Right lobe of liver (tissue), 6 donors: ENCODE results near the gene LRMDA. TPM values are rescaled to one million over a fixed set of nuclear protein-coding genes. Genes with fewer than 3 reads are reported as not detected.

Experiments used
- ATAC-seq, 4 donors: fragments of 200-7000 bp; cut with Tn5 transposase; one replicate each; pipeline ENCODE4 v1.9.1; 2020; ENCODE audit warnings: mild to moderate bottlenecking in 4 of 4, moderate library complexity in 4 of 4
- DNase-seq, 3 donors: peaks; one replicate each; pipeline ENCODE4 v3.0.0-alpha.2; 2020
- H3K27ac ChIP-seq, 3 donors: fragments of 200-600 bp; one replicate each; pipeline ENCODE4 v1.8.0; 2022
- H3K27me3 ChIP-seq, 2 donors: fragments of 200-600 bp; one replicate each; pipeline ENCODE4 v1.8.0; 2022
- H3K36me3 ChIP-seq, 4 donors: fragments of 200-600 bp; sonication (generic) in 1 of 4; one replicate each; pipeline versions ENCODE4 v1.5.1 to v1.8.0; 2017 to 2022; ENCODE audit warnings: control low read depth in 1 of 4
- H3K4me1 ChIP-seq, 4 donors: fragments of 200-600 bp; sonication (generic) in 1 of 4; one replicate each; pipeline versions ENCODE4 v1.5.1 to v1.8.0; 2017 to 2022; ENCODE audit warnings: control low read depth in 1 of 4
- H3K4me3 ChIP-seq, 3 donors: fragments of 200-600 bp; one replicate each; pipeline ENCODE4 v1.8.0; 2022
- H3K9me3 ChIP-seq, 4 donors: fragments of 200-600 bp; sonication (generic) in 1 of 4; one replicate each; pipeline versions ENCODE4 v1.5.1 to v1.8.0; 2017 to 2022; ENCODE audit warnings: control low read depth in 1 of 4
- CTCF ChIP-seq, 4 donors: fragments of 200-600 bp in 3 of 4; fragments of 450-650 bp in 1 of 4; IDR thresholded peaks; one replicate each; pipeline versions ENCODE4 v1.5.1 to v1.8.0; 2016 to 2022; ENCODE audit warnings: antibody characterized with exemption in 4 of 4, mild to moderate bottlenecking in 2 of 4
- POLR2A ChIP-seq: fragments of 450-650 bp; IDR thresholded peaks from one replicate; pipeline ENCODE4 v1.6.1; 2017; ENCODE audit warnings: antibody characterized with exemption, mild to moderate bottlenecking
- WGBS: methylation state at CpG from one replicate; pipeline ENCODE4 v1.1.6; 2018; ENCODE audit warnings: low coverage, low lambda C conversion rate; ENCODE audit not compliant: insufficient coverage; ENCODE audit errors: missing lambda C conversion rate; 5-methylcytosine and 5-hydroxymethylcytosine counted together
- intact Hi-C, 2 donors: fragments of 100-400 bp; cut with DNase I; formaldehyde crosslinking; loops; one replicate each; pipeline versions ENCODE4 v1.11.2 to v1.14.1; 2022
- total RNA-seq, 6 experiments: library from RNA; depleted of rRNA in 2 of 6; stranded (reverse); fragments of >200 nt in 2 of 6; fragmentation: NEBNext Ultra II Directional in 3 of 6; extraction: Animal tissue kit (Norgen Biotek cat#: 25700) in 3 of 6; gene quantifications; one replicate each; pipeline versions ENCODE4 v1.1.0 to v1.2.4, GENCODE V29; 2016 to 2023
- donor health status: DM: no; HTN: yes; CAD: no.
- donor health status: DM: no; HTN: no; CAD: no.
- donor health status: DM: no; HTN: no; CAD: no.
- donor health status: DM: no; HTN: yes; CAD: no.
- donor health status: DM: no; HTN: yes; CAD: no.

Gene LRMDA
- total RNA-seq, 6 experiments from 2014 or later = 9.9 to 19.9 (median 16.3) TPM

- intact Hi-C loops = no loop called here
Observed at GRCh38 chr10:76284351-76284750, 852.9 kb downstream of the LRMDA start.

GRCh38 chr10:76285012-76285411 is 853.6 kb downstream of the LRMDA start:
- intact Hi-C loops = no loop called here
- Histone ChIP-seq H3K36me3 (no peaks in the 10 kb centered on the region), H3K9me3 (no peaks in the 10 kb centered on the region), H3K4me3 (no peak overlapping the region), H3K27ac (no peak overlapping the region), H3K27me3 (no peaks in the 10 kb centered on the region), H3K4me1 (peaks cover 0 to 12% (median 6%) of the 10 kb centered on the region in 4 donors)
- TF ChIP-seq POLR2A (no peak), CTCF (IDR thresholded peaks at IDR 0.05) (no peak)
- DNase-seq (no peak), ATAC-seq (peak in 1 of 4 donors; percentile 56)
- WGBS = 70% methylated on average over 1 of the region's 1 CpG

More at GRCh38 chr10:76284351-76284750, 852.9 kb downstream of the LRMDA start:
- Histone ChIP-seq H3K9me3 (no peaks in the 10 kb centered on the region), H3K4me3 (no peak overlapping the region), H3K27me3 (no peaks in the 10 kb centered on the region), H3K4me1 (peaks cover 0 to 12% (median 6%) of the 10 kb centered on the region in 4 donors), H3K36me3 (no peaks in the 10 kb centered on the region), H3K27ac (no peak overlapping the region)
- no peak for ATAC-seq
- WGBS = 100% methylated on average over 2 of the region's 2 CpGs
- no peak for DNase-seq
- TF ChIP-seq POLR2A = no peak

GRCh38 chr10:76285515-76285914 is 854.1 kb downstream of the LRMDA start:
- intact Hi-C loops = no loop called here
- DNase-seq = no peak
- H3K27ac ChIP-seq = no peak overlapping the region
- H3K9me3 ChIP-seq = no peaks in the 10 kb centered on the region
- no peak for ATAC-seq
- no peaks in the 10 kb centered on the region for H3K36me3 ChIP-seq
- TF ChIP-seq POLR2A = no peak
- no peak for TF ChIP-seq CTCF (IDR thresholded peaks at IDR 0.05)
- peaks cover 0 to 12% (median 6%) of the 10 kb centered on the region in 4 donors for H3K4me1 ChIP-seq
- WGBS = 92% methylated on average over 2 of the region's 2 CpGs
- H3K27me3 ChIP-seq = no peaks in the 10 kb centered on the region
- H3K4me3 ChIP-seq = no peak overlapping the region

- no peaks in the 10 kb centered on the region for H3K36me3 ChIP-seq
- no peak for DNase-seq
- no peak overlapping the region for H3K4me3 ChIP-seq
- H3K4me1 ChIP-seq = peaks cover 0 to 12% (median 5%) of the 10 kb centered on the region in 4 donors
- no peak for ATAC-seq
- H3K9me3 ChIP-seq = no peaks in the 10 kb centered on the region
- WGBS = 58% methylated on average over 1 of the region's 1 CpG
- TF ChIP-seq CTCF (IDR thresholded peaks at IDR 0.05) (no peak), POLR2A (no peak)
- H3K27ac ChIP-seq = no peak overlapping the region
- H3K27me3 ChIP-seq = no peaks in the 10 kb centered on the region
- intact Hi-C loops = no loop called here
Observed at GRCh38 chr10:76286536-76286935, 855.1 kb downstream of the LRMDA start.

- Histone ChIP-seq H3K9me3 (no peaks in the 10 kb centered on the region), H3K36me3 (no peaks in the 10 kb centered on the region), H3K4me3 (no peak overlapping the region), H3K27me3 (no peaks in the 10 kb centered on the region), H3K4me1 (no peaks in the 10 kb centered on the region), H3K27ac (no peak overlapping the region)
- intact Hi-C loops = no loop called here
- no peak for TF ChIP-seq CTCF (IDR thresholded peaks at IDR 0.05)
- no peak for DNase-seq
- ATAC-seq = no peak
- 74% methylated on average over 3 of the region's 3 CpGs for WGBS
Observed at GRCh38 chr10:76287856-76288255, 856.4 kb downstream of the LRMDA start.
